Measurements from ENCODE around the gene MEIG1.
A peak's percentile ranks its signal among the peaks of the same experiment; 100 is the strongest.

The MEIG1 gene, protein sequence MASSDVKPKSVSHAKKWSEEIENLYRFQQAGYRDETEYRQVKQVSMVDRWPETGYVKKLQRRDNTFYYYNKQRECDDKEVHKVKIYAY

DNA sequence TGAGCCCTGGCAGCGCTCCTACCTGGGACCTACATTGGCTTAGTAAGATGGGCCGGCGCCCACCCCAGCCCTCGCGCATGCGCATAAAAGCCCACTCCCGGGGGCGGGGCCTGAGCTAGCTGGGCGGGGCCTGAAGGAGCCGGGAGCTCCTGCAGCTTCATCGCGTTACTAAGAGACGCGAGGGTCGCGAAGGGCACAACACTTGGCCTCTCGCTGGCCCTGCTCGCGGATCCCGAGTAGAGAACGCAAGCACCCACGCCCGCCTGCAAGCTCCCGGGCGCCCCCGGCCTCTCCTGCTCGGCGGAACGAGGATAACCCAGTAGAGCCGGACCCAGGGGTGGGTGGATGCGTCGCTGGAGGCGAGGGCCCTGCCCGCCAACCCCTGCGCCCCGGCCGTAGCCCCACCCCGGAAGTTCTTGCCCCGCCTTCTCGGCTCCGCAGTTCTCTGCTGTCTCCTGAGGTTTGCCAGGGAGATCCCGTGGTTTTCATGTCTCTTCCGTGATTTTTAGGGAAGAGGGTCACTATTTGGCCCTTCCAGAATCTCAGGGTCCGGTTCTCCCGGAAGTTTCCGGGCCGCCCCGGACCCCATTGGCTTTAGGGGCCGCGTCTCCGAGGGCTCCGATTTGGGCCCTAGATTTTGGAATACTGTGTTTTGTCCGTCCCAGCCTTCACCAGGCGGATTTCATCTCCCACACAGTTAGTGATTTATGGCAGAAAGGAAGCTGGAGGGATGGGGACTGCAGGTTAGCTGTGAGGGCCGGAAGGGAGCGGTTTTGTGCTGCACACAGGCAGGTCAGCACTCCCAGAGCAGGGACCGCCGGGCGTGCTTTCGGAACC lies at the start of gene MEIG1:
Gene MEIG1 (plus strand): TSS at position 168 of the 837 bp plus-strand sequence. CDS start 7,081 bp downstream, outside the sequence.
- Histone ChIP-seq H3K4me3 (ENCODE audit: low read depth in 1 of 5, low read length in 5 of 5) (peak within 1 kb of the TSS; percentile 80 to 95 (median 84)), H3K9me3 (ENCODE audit: control insufficient read depth in 5 of 5, low read length in 5 of 5) (no peaks in the 10 kb centered on the region), H3K27ac (ENCODE audit: low read depth, low read length) (peak within 1 kb of the TSS; percentile 97), H3K27me3 (ENCODE audit: control insufficient read depth in 5 of 5, insufficient read depth in 4 of 5, low read length in 5 of 5) (no peaks in the 10 kb centered on the region), H3K4me1 (ENCODE audit: control insufficient read depth in 5 of 5, insufficient read depth in 5 of 5, low read length in 5 of 5) (peaks cover 0 to 15% (median 8%) of the 10 kb centered on the region in 5 donors), H3K9ac (ENCODE audit: low read length in 5 of 5) (peak within 1 kb of the TSS; percentile 66 to 95 (median 85)), H3K36me3 (ENCODE audit: control insufficient read depth in 5 of 5, insufficient read depth in 5 of 5, low read length in 5 of 5) (no peaks in the 10 kb centered on the region)

DNA sequence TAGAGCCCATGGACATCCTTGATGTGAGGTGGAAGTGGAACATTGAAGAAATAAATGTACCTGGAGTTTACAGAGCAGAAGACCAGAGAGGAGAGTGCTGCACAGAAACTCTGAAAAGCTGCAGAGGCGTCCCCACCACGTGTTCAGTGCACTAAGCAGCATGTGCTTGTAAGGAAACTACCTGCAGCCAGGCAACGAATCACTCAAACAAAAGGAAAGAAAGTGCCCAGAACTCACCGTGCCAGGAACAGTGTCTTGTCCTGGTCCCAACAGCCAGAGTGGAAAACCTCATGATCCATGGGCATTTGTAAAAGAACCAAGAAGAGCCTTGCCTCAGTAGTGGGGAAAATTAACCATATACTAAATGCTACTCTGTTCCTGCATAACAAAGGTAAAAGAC lies 48.2 kb upstream of the MEIG1 start:
- Histone ChIP-seq H3K36me3 (ENCODE audit: control insufficient read depth in 5 of 5, insufficient read depth in 5 of 5, low read length in 5 of 5) (peaks cover 29 to 40% (median 32%) of the 10 kb centered on the region in 5 donors), H3K4me3 (ENCODE audit: low read depth in 1 of 5, low read length in 5 of 5) (no peak overlapping the region)

DNA sequence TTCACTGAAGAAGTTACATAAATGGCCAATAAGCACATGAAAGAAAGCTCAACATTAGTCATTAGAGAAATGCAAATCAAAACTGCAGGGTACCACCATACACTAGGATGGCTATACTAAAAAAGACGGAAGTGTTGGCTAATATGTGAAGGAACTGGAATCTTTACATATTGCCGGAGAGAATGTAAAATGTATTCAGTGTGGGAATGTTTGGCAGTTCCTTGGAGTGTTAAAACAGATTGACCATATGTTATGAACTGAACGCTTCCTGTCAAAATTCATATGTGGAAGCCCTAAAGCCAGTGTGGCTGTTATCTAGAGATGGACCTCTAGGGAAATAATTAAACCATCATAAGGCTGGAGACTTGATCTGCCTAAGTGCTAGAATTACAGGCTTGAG lies 47.4 kb upstream of the MEIG1 start:
- no peaks in the 10 kb centered on the region for H3K27me3 ChIP-seq (ENCODE audit: control insufficient read depth in 5 of 5, insufficient read depth in 4 of 5, low read length in 5 of 5)
- no peaks in the 10 kb centered on the region for H3K4me1 ChIP-seq (ENCODE audit: control insufficient read depth in 5 of 5, insufficient read depth in 5 of 5, low read length in 5 of 5)
- H3K9me3 ChIP-seq (ENCODE audit: control insufficient read depth in 5 of 5, low read length in 5 of 5), result peaks cover 0 to 8% (median under 1%) of the 10 kb centered on the region in 5 donors
- H3K27ac ChIP-seq (ENCODE audit: low read depth, low read length), result no peak overlapping the region
- H3K36me3 ChIP-seq (ENCODE audit: control insufficient read depth in 5 of 5, insufficient read depth in 5 of 5, low read length in 5 of 5), result peaks cover 31 to 44% (median 37%) of the 10 kb centered on the region in 5 donors
- H3K4me3 ChIP-seq (ENCODE audit: low read depth in 1 of 5, low read length in 5 of 5), result no peak overlapping the region
- no peak overlapping the region for H3K9ac ChIP-seq (ENCODE audit: low read length in 5 of 5)

More for the DNA sequence above, 48.2 kb upstream of the MEIG1 start:
- H3K27ac ChIP-seq (ENCODE audit: low read depth, low read length), result no peak overlapping the region
- H3K4me1 ChIP-seq (ENCODE audit: control insufficient read depth in 5 of 5, insufficient read depth in 5 of 5, low read length in 5 of 5), result no peaks in the 10 kb centered on the region
- H3K27me3 ChIP-seq (ENCODE audit: control insufficient read depth in 5 of 5, insufficient read depth in 4 of 5, low read length in 5 of 5), result no peaks in the 10 kb centered on the region
- H3K9me3 ChIP-seq (ENCODE audit: control insufficient read depth in 5 of 5, low read length in 5 of 5), result peaks cover 0 to under 1% (median 0%) of the 10 kb centered on the region in 5 donors
- H3K9ac ChIP-seq (ENCODE audit: low read length in 5 of 5), result no peak overlapping the region

DNA sequence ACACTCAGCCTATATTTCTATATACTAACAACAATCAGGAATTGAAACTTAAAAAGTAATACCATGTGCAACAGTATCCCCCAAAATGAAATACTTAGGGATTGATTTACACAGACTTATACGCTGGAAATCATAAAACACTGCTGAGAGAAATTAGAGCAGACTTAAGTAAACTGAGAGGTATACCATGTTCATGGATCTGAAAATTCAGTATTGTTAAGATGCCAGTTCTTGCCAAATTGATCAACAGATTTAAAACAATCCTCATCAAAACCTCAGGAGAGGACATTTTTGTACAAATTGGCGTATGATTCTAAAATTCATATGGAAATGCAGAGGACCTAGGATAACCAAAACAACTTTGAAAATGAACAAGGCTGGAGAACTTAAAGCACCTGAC lies 42.6 kb upstream of the MEIG1 start:
- H3K9ac ChIP-seq (ENCODE audit: low read length in 5 of 5), result no peak overlapping the region
- no peaks in the 10 kb centered on the region for H3K27me3 ChIP-seq (ENCODE audit: control insufficient read depth in 5 of 5, insufficient read depth in 4 of 5, low read length in 5 of 5)
- H3K9me3 ChIP-seq (ENCODE audit: control insufficient read depth in 5 of 5, low read length in 5 of 5), result peaks cover 4 to 22% (median 8%) of the 10 kb centered on the region in 5 donors
- no peak overlapping the region for H3K27ac ChIP-seq (ENCODE audit: low read depth, low read length)
- no peak overlapping the region for H3K4me3 ChIP-seq (ENCODE audit: low read depth in 1 of 5, low read length in 5 of 5)
- no peaks in the 10 kb centered on the region for H3K4me1 ChIP-seq (ENCODE audit: control insufficient read depth in 5 of 5, insufficient read depth in 5 of 5, low read length in 5 of 5)
- H3K36me3 ChIP-seq (ENCODE audit: control insufficient read depth in 5 of 5, insufficient read depth in 5 of 5, low read length in 5 of 5), result peaks cover 40 to 61% (median 48%) of the 10 kb centered on the region in 5 donors

DNA sequence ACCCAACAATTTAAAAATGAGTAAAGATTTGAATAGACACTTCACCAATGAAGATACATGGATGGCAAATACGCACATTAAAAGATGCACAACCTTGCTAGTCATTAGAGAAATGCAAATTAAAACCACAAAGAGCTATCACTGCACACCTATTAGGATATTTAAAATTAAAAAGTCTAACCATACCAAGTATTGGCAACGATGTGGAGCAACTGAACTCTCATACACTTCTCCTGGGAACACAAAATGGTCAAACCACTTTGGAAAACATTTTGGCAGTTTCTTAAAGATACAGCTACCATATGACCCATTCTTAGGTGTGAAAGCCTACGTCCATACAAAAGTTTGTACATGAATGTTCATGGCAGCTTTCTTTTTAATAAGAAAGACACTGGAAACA lies 41.4 kb upstream of the MEIG1 start:
- H3K9ac ChIP-seq (ENCODE audit: low read length in 5 of 5), result no peak overlapping the region
- no peaks in the 10 kb centered on the region for H3K27me3 ChIP-seq (ENCODE audit: control insufficient read depth in 5 of 5, insufficient read depth in 4 of 5, low read length in 5 of 5)
- peak overlapping the region in 1 of 5 donors; percentile 3 for H3K4me3 ChIP-seq (ENCODE audit: low read depth in 1 of 5, low read length in 5 of 5)
- no peak overlapping the region for H3K27ac ChIP-seq (ENCODE audit: low read depth, low read length)
- H3K9me3 ChIP-seq (ENCODE audit: control insufficient read depth in 5 of 5, low read length in 5 of 5), result peaks cover 4 to 22% (median 8%) of the 10 kb centered on the region in 5 donors
- peaks cover 49 to 72% (median 52%) of the 10 kb centered on the region in 5 donors for H3K36me3 ChIP-seq (ENCODE audit: control insufficient read depth in 5 of 5, insufficient read depth in 5 of 5, low read length in 5 of 5)
- H3K4me1 ChIP-seq (ENCODE audit: control insufficient read depth in 5 of 5, insufficient read depth in 5 of 5, low read length in 5 of 5), result no peaks in the 10 kb centered on the region

DNA sequence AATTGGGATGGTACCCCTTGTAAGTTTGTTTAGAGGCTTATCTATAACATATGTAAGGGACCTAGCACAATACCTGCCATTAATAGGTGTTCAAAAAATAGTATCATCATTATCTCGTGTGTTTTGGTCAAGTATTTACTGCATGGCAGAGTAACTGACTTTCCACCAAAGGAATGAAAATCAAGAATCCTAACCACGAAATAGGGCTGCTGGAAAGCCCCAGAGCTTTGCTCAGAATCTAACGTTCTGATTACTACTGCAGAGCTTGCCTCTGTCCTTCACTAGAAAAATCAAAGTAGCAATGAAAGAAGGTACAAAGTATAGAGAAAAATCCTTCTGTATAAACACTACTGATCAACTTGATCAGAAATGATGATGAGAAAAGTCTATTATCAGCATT lies 40.2 kb upstream of the MEIG1 start:
- H3K27ac ChIP-seq (ENCODE audit: low read depth, low read length), result no peak overlapping the region
- H3K36me3 ChIP-seq (ENCODE audit: control insufficient read depth in 5 of 5, insufficient read depth in 5 of 5, low read length in 5 of 5), result peaks cover 50 to 79% (median 63%) of the 10 kb centered on the region in 5 donors
- no peaks in the 10 kb centered on the region for H3K4me1 ChIP-seq (ENCODE audit: control insufficient read depth in 5 of 5, insufficient read depth in 5 of 5, low read length in 5 of 5)
- no peak overlapping the region for H3K4me3 ChIP-seq (ENCODE audit: low read depth in 1 of 5, low read length in 5 of 5)
- H3K27me3 ChIP-seq (ENCODE audit: control insufficient read depth in 5 of 5, insufficient read depth in 4 of 5, low read length in 5 of 5), result no peaks in the 10 kb centered on the region
- H3K9me3 ChIP-seq (ENCODE audit: control insufficient read depth in 5 of 5, low read length in 5 of 5), result peaks cover 4 to 22% (median 8%) of the 10 kb centered on the region in 5 donors
- no peak overlapping the region for H3K9ac ChIP-seq (ENCODE audit: low read length in 5 of 5)

DNA sequence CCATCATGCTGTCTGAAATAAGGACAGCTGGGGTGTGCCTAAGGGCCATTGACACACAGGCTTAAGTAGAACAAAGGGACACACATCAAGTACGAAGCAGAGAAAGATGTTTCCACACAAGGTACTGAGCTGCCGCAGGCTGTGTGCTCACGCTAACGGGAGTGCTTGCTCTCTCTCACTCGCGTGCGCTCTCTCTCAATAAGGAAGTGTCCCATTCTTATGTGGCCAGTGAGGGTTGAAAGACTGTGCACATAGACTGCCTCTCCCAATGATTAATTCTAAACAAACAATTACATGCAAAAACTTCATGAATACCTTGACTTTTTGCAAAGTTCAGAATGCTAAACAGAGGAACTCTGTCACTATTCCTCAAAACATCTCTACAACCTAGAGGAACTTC lies 35.2 kb upstream of the MEIG1 start:
- Histone ChIP-seq H3K27me3 (ENCODE audit: control insufficient read depth in 5 of 5, insufficient read depth in 4 of 5, low read length in 5 of 5) (no peaks in the 10 kb centered on the region), H3K4me1 (ENCODE audit: control insufficient read depth in 5 of 5, insufficient read depth in 5 of 5, low read length in 5 of 5) (no peaks in the 10 kb centered on the region), H3K9me3 (ENCODE audit: control insufficient read depth in 5 of 5, low read length in 5 of 5) (no peaks in the 10 kb centered on the region), H3K9ac (ENCODE audit: low read length in 5 of 5) (no peak overlapping the region), H3K27ac (ENCODE audit: low read depth, low read length) (no peak overlapping the region), H3K4me3 (ENCODE audit: low read depth in 1 of 5, low read length in 5 of 5) (no peak overlapping the region), H3K36me3 (ENCODE audit: control insufficient read depth in 5 of 5, insufficient read depth in 5 of 5, low read length in 5 of 5) (peaks cover 37 to 82% (median 65%) of the 10 kb centered on the region in 5 donors)

DNA sequence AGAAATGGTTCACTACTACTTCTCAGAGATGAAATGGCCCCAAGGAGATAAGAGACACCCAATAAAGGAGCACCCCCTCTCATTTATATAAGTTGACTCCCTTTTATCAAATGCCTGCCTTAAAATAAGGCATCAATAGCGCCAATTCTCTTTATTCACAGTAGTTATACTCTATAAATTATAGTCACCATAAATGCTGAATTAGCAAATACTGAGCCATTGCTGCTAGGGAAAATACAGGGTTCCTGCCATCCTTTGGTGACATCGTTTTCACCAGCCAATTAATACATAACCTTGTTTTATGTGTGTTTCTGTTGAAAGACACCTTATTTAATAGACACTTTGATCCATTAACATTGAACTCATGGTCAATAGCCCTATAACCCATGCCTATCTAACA lies 33.9 kb upstream of the MEIG1 start:
- Histone ChIP-seq H3K9ac (ENCODE audit: low read length in 5 of 5) (no peak overlapping the region), H3K9me3 (ENCODE audit: control insufficient read depth in 5 of 5, low read length in 5 of 5) (no peaks in the 10 kb centered on the region), H3K4me3 (ENCODE audit: low read depth in 1 of 5, low read length in 5 of 5) (no peak overlapping the region), H3K4me1 (ENCODE audit: control insufficient read depth in 5 of 5, insufficient read depth in 5 of 5, low read length in 5 of 5) (no peaks in the 10 kb centered on the region), H3K27me3 (ENCODE audit: control insufficient read depth in 5 of 5, insufficient read depth in 4 of 5, low read length in 5 of 5) (no peaks in the 10 kb centered on the region), H3K36me3 (ENCODE audit: control insufficient read depth in 5 of 5, insufficient read depth in 5 of 5, low read length in 5 of 5) (peaks cover 33 to 80% (median 55%) of the 10 kb centered on the region in 5 donors), H3K27ac (ENCODE audit: low read depth, low read length) (no peak overlapping the region)

DNA sequence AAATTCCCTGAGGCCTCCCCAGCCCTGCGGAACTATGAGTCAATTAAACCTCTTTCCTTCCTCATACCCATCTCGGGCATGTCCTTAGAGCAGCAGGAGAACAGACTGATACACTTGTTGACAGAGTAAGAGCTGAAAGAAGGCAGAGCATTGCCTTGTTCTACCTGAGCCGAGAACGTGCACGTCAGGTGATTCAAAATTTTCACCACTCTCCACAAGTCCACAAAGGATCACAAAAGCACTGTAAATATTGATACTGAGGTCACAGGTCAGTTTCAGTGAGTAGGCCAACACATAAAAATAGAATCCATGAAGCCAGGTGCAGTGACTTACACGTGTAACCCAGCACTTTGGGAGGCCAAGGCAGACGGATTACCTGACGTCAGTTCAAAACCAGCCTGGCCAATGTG lies 33.1 kb upstream of the MEIG1 start:
- no peak overlapping the region for H3K9ac ChIP-seq (ENCODE audit: low read length in 5 of 5)
- no peaks in the 10 kb centered on the region for H3K9me3 ChIP-seq (ENCODE audit: control insufficient read depth in 5 of 5, low read length in 5 of 5)
- no peaks in the 10 kb centered on the region for H3K4me1 ChIP-seq (ENCODE audit: control insufficient read depth in 5 of 5, insufficient read depth in 5 of 5, low read length in 5 of 5)
- peaks cover 37 to 80% (median 56%) of the 10 kb centered on the region in 5 donors for H3K36me3 ChIP-seq (ENCODE audit: control insufficient read depth in 5 of 5, insufficient read depth in 5 of 5, low read length in 5 of 5)
- no peaks in the 10 kb centered on the region for H3K27me3 ChIP-seq (ENCODE audit: control insufficient read depth in 5 of 5, insufficient read depth in 4 of 5, low read length in 5 of 5)
- no peak overlapping the region for H3K27ac ChIP-seq (ENCODE audit: low read depth, low read length)
- H3K4me3 ChIP-seq (ENCODE audit: low read depth in 1 of 5, low read length in 5 of 5), result no peak overlapping the region

DNA sequence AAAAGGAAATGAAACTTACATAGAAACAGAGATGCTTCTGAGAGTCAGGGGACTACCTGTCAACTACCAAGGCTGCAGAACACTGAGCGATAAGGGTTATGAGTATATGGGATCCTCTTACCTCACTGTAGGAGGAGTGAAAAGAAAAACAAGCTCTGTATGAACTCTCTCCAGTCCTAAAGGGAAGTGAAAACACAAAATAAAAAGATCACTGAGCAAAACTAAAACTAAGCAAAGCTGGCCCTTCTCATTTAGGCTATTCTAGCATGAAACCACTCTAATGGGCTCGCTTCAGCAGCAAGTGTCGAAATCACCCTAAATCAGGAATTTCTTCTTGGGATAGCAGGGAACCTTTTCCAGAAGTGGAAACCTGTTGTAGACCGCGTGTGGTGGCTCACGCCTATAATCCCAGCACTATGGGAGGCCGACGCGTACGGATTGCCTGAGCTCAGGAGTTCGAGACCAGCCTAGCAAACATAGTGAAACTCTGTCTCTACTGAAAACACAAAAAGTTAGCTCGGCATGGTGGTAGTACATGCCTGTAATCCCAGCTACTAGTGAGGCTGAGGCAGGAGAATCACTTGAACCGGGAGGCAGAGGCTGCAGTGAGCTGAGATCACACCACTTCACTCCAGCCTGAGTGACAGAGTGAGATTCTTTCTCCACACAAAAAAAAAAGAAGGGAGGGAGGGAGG lies 32.3 kb upstream of the MEIG1 start:
- Histone ChIP-seq H3K4me1 (ENCODE audit: control insufficient read depth in 5 of 5, insufficient read depth in 5 of 5, low read length in 5 of 5) (no peaks in the 10 kb centered on the region), H3K4me3 (ENCODE audit: low read depth in 1 of 5, low read length in 5 of 5) (no peak overlapping the region), H3K27ac (ENCODE audit: low read depth, low read length) (no peak overlapping the region), H3K27me3 (ENCODE audit: control insufficient read depth in 5 of 5, insufficient read depth in 4 of 5, low read length in 5 of 5) (no peaks in the 10 kb centered on the region), H3K9me3 (ENCODE audit: control insufficient read depth in 5 of 5, low read length in 5 of 5) (no peaks in the 10 kb centered on the region), H3K36me3 (ENCODE audit: control insufficient read depth in 5 of 5, insufficient read depth in 5 of 5, low read length in 5 of 5) (peaks cover 34 to 80% (median 48%) of the 10 kb centered on the region in 5 donors), H3K9ac (ENCODE audit: low read length in 5 of 5) (no peak overlapping the region)
